H1 (cell line): ENCODE results near the gene MOB3C.

Experiments used
- BACH1 ChIP-seq: IDR thresholded peaks from 2 replicates; pipeline ENCODE4 v1.6.1; 2012; ENCODE audit warnings: low read length, improper control_type of control experiment
- CEBPB ChIP-seq: IDR thresholded peaks from 2 replicates; pipeline ENCODE4 v1.6.1; 2012; ENCODE audit warnings: low read depth, low read length
- CREB1 ChIP-seq: IDR thresholded peaks from 2 replicates; pipeline ENCODE4 v1.6.1; 2012; ENCODE audit warnings: inconsistent platforms
- EGR1 ChIP-seq: IDR thresholded peaks from 2 replicates; pipeline ENCODE4 v1.6.1; 2011; ENCODE audit warnings: low read depth, low read length, borderline replicate concordance
- EP300 ChIP-seq, 2 experiments: IDR thresholded peaks; 1 replicate in 1 of 2; 2 replicates in 1 of 2; pipeline ENCODE4 v1.6.1; 2011 to 2012; ENCODE audit warnings: low read depth in 2 of 2, low read length in 2 of 2, mild to moderate bottlenecking in 2 of 2, borderline replicate concordance in 1 of 2, inconsistent platforms in 1 of 2, moderate library complexity in 1 of 2
- MAFK ChIP-seq: IDR thresholded peaks from 2 replicates; pipeline ENCODE4 v1.6.1; 2012; ENCODE audit warnings: low read depth, mild to moderate bottlenecking, improper control_type of control experiment, low read length
- POLR2A ChIP-seq, 2 experiments: IDR thresholded peaks; 1 replicate in 1 of 2; 2 replicates in 1 of 2; pipeline ENCODE4 v1.6.1; 2011; ENCODE audit warnings: low read depth in 2 of 2, low read length in 2 of 2, mild to moderate bottlenecking in 2 of 2; ENCODE audit errors: control extremely low read depth in 1 of 2
- RFX5 ChIP-seq: IDR thresholded peaks from 2 replicates; pipeline ENCODE4 v1.6.1; 2011; ENCODE audit warnings: low read depth, low read length, improper control_type of control experiment, borderline replicate concordance
- TCF12 ChIP-seq: IDR thresholded peaks from 2 replicates; pipeline ENCODE4 v1.6.1; 2011; ENCODE audit warnings: low read depth, mild to moderate bottlenecking, low read length
- TF ChIP-seq, protein P1 (sequence below), 3 experiments: IDR thresholded peaks; 1 replicate in 2 of 3; 2 replicates in 1 of 3; pipeline versions ENCODE4 v1.5.1 to v1.6.1; 2011; ENCODE audit warnings: low read length in 3 of 3, mild to moderate bottlenecking in 3 of 3, inconsistent platforms in 2 of 3, low read depth in 1 of 3, moderate library complexity in 1 of 3; ENCODE audit not compliant: insufficient read depth in 1 of 3; ENCODE audit errors: control extremely low read depth in 1 of 3

DNA sequence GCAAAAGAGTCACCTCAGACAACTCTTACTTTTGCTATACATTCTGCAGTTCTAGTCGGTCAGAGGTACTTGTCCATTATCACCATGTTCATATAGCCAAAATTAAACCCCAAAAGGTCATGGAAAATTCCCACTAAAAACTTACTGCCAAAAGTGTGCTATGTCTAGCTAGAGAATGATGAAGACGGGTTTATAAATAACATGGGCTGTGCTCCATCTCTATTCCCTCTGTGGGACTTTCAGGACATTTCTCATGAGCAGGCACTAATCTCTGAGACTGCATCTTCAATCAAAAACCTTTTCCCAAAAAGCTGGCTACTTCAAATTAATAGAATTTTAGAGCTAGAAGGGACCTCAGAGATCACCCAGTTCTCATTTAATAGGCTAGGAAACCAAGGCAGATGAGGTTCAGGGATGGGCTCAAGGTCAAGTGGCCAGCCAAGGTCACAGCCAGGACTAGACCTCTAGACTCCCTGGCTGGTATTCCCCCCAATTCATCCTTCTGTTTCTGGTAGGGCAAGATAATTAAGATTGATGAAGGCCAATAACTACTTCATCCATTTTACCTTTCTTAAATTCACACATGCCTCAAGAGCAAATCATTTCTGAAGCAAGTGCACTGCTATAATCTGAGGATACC lies 21.0 kb upstream of the MOB3C start:
- TF ChIP-seq, protein P1, sequence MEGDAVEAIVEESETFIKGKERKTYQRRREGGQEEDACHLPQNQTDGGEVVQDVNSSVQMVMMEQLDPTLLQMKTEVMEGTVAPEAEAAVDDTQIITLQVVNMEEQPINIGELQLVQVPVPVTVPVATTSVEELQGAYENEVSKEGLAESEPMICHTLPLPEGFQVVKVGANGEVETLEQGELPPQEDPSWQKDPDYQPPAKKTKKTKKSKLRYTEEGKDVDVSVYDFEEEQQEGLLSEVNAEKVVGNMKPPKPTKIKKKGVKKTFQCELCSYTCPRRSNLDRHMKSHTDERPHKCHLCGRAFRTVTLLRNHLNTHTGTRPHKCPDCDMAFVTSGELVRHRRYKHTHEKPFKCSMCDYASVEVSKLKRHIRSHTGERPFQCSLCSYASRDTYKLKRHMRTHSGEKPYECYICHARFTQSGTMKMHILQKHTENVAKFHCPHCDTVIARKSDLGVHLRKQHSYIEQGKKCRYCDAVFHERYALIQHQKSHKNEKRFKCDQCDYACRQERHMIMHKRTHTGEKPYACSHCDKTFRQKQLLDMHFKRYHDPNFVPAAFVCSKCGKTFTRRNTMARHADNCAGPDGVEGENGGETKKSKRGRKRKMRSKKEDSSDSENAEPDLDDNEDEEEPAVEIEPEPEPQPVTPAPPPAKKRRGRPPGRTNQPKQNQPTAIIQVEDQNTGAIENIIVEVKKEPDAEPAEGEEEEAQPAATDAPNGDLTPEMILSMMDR (IDR thresholded peaks at IDR 0.05; ENCODE audit: control extremely low read depth in 1 of 3, insufficient read depth in 1 of 3, low read depth in 1 of 3, low read length in 3 of 3) = no peak
- TF ChIP-seq TCF12 (no peak), CREB1 (no peak), MAFK (no peak), EP300 (IDR thresholded peaks at IDR 0.05; ENCODE audit: borderline replicate concordance in 1 of 2, low read depth in 2 of 2, low read length in 2 of 2) (no peak), EGR1 (no peak), POLR2A (IDR thresholded peaks at IDR 0.05; ENCODE audit: control extremely low read depth in 1 of 2, low read depth in 2 of 2, low read length in 2 of 2) (no peak), RFX5 (no peak), BACH1 (no peak), CEBPB (no peak)
